GM12875 (cell line): Measurements from ENCODE around the gene ST3GAL5.

Experiments used
- H3K4me3 ChIP-seq: one replicate; pipeline ENCODE4 v1.5.1; 2011; ENCODE audit warnings: low read depth, low read length, control low read depth
- TF ChIP-seq, protein P1 (sequence below): IDR thresholded peaks from 2 replicates; pipeline ENCODE4 v1.5.1; 2011; ENCODE audit warnings: low read depth, mild to moderate bottlenecking, control low read depth, inconsistent platforms, low read length, moderate library complexity, borderline replicate concordance; ENCODE audit not compliant: insufficient read depth

Gene ST3GAL5

DNA sequence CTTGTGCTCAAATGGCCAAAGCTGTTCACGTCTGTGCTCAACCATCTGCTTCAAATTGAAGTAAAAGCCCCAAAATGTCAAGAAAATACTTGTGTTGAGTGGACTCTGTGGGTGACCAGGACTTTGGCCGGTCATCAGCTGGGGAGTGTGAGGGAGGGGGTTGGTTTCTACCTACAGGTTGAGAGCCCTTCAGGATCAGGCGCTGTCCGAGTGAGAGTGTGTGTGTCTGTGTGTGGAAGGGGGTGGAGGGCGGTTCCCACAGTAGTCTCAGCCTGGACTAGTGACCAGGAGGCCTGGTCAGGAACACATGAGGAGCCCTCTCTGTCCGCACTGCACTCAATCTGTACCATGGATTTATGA lies 100.8 kb downstream of the ST3GAL5 start:
- TF ChIP-seq, protein P1, sequence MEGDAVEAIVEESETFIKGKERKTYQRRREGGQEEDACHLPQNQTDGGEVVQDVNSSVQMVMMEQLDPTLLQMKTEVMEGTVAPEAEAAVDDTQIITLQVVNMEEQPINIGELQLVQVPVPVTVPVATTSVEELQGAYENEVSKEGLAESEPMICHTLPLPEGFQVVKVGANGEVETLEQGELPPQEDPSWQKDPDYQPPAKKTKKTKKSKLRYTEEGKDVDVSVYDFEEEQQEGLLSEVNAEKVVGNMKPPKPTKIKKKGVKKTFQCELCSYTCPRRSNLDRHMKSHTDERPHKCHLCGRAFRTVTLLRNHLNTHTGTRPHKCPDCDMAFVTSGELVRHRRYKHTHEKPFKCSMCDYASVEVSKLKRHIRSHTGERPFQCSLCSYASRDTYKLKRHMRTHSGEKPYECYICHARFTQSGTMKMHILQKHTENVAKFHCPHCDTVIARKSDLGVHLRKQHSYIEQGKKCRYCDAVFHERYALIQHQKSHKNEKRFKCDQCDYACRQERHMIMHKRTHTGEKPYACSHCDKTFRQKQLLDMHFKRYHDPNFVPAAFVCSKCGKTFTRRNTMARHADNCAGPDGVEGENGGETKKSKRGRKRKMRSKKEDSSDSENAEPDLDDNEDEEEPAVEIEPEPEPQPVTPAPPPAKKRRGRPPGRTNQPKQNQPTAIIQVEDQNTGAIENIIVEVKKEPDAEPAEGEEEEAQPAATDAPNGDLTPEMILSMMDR = no peak

DNA sequence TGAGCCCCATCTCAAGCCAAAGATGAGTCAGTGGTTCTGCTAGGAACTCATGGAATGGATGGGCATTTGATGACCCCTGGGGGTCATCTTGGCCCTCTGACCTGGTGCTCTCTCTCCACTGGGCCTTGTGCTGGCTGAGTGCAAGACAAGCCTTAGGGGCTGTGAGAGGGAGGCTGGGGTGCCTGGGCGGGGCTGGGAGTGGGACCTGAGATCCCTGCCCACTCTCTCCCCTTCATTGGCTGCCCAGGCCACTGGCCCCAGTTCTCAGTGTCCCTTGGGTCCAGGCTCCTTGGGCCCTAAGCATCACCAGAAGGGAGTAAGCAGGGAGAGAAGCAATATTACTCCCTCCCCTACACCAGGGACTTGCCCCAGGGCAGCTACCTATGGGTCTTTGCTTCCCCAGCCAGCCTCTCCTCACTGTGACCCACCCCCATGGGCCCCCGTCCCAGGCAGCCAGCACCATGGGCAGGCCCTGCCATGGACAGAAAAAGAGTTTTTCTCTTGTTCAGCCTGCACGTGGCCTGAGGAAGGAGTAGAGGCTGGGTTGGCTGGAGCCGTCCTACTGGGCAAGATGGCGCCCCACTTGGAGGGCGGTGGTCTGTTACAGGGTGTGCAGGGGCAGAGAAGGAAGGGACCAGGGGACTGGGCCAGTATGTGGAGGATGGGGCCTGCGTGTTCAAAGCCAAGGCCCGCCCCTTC lies 101.4 kb downstream of the ST3GAL5 start:
- TF ChIP-seq, protein P1 = no peak
- no peak overlapping the region for H3K4me3 ChIP-seq

More for the DNA sequence above, 100.8 kb downstream of the ST3GAL5 start:
- H3K4me3 ChIP-seq = no peak overlapping the region
